ENCODE measurements around the gene CEP44.
A peak's percentile ranks its signal among the peaks of the same experiment; 100 is the strongest.
"Not testable (repeated sequence)": the region's sequence is repeated elsewhere in the genome, so short reads cannot be mapped to it uniquely, and the experiment has no call there.

CEP44 gene

GRCh38 chr4:174324725-174325124 is 41.0 kb downstream of the CEP44 start:
- DNase-seq: no peak

DNA sequence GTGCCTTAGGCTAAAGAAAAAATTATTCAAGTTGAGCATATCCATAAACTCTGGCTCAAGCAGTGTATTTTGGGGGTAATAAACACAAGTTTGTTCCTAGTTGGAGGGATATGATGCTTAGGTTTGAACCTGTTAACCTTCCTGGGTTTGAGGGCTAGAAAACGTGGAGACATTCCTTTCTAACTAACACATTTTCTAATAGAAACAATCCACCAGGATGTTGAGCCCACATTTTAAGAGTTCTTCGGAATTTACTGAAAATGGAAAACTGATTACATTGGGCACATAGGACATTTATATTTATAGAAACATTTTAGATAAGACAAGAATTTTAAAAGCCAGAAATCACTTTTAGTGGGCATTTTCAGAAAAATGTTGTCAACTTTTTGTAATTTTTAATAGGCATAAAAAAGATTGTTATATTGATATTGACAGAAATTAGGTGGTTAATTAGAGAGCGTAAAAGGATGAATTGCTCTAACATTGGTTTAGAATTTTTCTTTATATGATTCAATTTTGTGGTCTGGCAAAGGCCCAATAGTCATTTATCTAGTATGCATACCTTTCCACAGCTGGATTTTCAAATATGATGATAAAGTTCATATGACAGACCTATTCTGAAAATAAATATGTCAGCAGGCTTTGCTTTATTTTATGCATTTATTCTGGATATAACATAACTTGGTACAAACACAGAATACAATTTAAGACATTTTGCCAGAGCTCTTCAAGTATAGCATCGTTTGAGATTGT is 49.2 kb downstream of the CEP44 start:
- no peak for DNase-seq

DNA sequence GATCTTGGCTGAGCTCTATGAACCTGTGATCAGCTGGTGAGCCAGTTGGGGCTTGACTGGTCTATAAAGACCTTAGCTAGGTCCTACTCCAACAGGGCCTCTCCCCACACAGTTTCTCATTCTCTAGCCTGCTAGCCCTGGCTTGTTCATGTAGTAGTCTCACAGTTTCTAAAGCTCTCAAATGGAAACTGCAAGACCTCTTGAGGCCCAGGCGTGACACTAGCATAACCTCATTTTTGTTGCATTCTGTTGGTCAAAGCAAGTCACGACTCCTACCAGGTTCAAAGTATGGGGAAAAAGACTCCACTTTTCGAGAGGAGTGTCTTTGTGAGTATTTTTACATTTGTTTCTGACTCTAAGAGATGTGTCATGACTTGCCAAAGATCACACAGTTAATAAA is 50.9 kb downstream of the CEP44 start:
- DNase-seq: no peak

GRCh38 chr4:174340714-174341113 is 57.0 kb downstream of the CEP44 start:
- no peak for DNase-seq

DNA sequence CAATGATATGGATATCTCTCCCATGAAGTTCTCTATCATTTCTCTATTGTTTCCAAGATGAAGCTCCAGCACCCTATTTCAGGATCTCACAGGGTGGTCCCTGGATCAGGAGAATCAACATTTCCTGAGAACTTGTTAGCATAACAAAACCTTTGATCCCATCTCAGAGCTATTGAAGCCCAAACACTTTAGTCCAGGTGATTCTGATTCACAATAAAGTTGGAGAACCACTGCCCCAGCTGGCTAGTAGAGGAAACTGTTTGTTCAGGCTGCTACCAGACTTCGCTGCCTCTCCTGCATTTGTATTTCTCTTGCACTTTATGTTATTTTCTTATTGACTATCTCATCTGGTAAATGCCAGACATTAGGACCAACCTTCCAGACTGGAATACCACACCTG is 65.4 kb downstream of the CEP44 start:
- no peak for DNase-seq

- DNase-seq: peak; percentile 83
Measured at GRCh38 chr4:174352061-174352819, 68.5 kb downstream of the CEP44 start.

- no peak for DNase-seq
Measured at GRCh38 chr4:174357321-174357720, 73.6 kb downstream of the CEP44 start.

- DNase-seq: no peak
Measured at GRCh38 chr4:174358410-174358809, 74.7 kb downstream of the CEP44 start.

GRCh38 chr4:174358829-174359228 is 75.1 kb downstream of the CEP44 start:
- no peak for DNase-seq

- no peak for DNase-seq
Measured at GRCh38 chr4:174362340-174362739, 78.6 kb downstream of the CEP44 start.

DNA sequence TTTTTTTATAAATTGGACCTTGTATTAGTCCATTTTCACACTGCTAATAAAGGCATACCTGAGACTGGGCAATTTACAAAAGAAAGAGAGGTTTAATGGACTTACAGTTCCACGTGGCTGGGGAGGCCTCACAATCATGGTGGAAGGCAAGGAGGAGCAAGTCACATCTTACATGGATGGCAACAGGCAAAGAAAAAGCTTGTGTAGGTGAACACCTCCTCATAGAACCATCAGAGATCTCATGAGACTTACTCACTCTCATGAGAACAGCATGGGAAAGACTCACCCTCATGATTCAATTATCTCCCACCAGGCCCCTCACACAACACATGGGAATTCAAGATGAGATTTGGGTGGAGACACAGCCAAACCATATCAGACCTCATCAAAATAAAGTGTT is 80.1 kb downstream of the CEP44 start:
- not testable (repeated sequence) for DNase-seq

DNA sequence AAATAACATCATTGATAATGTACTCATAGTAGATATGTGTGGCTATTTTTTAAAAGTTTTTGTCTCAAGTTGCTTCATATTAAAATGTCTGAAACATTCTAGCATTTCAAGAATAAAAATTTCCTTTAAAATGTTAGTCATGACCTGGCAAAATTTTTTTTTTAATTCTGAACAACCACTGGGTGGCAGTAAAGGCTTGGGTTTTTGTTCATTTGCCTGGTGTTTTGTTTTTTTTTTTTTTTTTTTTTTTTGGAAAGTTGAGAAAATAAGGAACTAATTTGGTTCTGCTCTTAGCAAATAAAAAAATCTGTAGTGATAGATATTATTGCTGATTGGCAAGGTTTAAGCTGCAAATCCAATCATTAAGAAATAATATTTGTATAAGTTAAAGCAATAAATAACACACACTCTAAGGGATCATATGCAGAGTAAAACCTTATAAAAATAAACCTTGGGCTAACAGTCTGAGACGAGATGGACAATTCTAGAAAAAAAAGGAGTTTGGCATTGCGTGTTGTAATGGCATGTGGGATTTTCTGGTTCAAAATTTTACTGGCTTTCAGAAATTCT is 81.4 kb downstream of the CEP44 start:
- peak; percentile 18 for DNase-seq

DNA sequence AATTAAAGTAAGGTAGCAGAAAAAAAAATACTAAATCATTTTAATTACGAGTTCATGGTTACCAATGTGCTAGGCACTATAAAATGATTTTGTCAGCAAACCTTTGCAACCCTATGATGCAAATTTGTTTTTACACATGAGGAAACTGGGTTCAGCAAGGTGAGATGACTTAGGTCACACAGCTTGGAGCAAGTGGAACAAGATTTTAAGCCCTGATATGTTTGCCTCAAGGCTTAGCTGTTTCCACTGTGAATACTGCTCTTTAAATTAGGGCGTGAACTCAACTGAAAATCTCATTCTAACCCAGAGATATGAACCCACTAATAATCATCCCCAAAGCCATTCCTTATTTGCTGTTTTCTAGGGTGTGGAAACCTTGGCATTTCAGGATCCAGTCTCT is 86.3 kb downstream of the CEP44 start:
- no peak for DNase-seq

DNA sequence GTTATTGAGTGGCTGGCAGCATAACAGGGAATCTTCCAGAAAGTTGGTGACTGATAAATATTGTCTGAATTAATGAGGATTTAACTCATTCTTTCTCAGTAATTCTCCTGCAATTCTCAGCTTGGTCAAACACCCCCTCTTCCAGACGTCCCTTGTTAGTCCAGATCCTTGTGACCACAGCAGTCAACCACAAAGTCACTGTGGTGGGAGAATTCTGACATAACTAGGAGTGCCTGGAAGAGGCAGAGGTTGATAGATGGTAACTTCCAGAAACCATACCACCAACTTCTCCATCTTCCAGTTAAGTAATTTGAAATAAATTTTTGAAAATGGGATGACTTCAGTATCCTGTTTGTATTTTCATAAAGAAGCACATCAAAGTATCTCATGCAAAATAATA is 90.1 kb downstream of the CEP44 start:
- no peak for DNase-seq

- no peak for DNase-seq
Measured at GRCh38 chr4:174375422-174375821, 91.7 kb downstream of the CEP44 start.

GRCh38 chr4:174377613-174378012 is 93.9 kb downstream of the CEP44 start:
- DNase-seq: no peak

DNA sequence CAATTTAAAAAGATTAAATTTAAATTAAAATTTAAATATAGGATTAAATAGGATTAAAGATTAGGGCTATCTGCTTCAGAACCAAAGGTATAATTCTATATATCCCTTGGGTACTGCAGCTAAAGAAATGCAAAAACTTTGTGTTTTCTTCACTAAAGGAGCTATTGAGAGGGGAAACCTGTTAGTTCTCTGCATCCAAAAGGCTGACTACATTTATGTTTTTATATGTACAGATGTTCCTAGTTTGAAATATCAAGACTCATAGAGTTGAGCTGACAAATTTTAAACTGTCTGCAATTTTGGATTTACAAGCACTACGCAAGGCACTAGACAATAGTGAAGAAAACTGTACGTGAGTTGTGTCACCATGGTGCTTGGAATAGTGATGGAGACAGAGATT is 95.2 kb downstream of the CEP44 start:
- no peak for DNase-seq

DNA sequence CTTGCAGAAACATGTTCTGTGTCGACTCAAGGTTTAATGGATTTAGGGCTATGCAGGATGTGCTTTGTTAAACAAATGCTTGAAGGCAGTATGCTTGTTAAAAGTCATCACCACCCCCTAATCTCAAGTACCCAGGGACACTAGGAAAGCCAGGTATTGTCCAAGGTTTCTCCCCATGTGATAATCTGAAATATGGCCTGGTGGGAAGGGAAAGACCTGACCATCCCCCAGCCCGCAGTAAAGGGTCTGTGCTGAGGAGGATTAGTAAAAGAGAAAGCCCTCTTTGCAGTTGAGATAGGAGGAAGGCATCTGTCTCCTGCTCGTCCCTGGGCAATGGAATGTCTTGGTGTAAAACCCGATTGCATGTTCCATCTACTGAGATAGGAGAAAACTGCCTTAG is 96.5 kb downstream of the CEP44 start:
- DNase-seq: not testable (repeated sequence)

GRCh38 chr4:174380699-174381439 is 97.2 kb downstream of the CEP44 start:
- no peak for DNase-seq

GRCh38 chr4:174381440-174381800 is 97.7 kb downstream of the CEP44 start:
- DNase-seq: no peak
